GM23248 (cell line): Measurements from ENCODE around the gene PTPN14. TPM values are rescaled to one million over a fixed set of nuclear protein-coding genes. Genes with fewer than 3 reads are reported as not detected.

ENCODE experiments used
- DNase-seq: peaks from one replicate; pipeline ENCODE4 v3.0.0-alpha.2; 2015
- H2AFZ ChIP-seq: fragments of 200-600 bp; sonication (generic); 2 replicates; pipeline ENCODE4 v1.6.1; 2016; ENCODE audit warnings: antibody characterized with exemption
- H3F3A ChIP-seq: fragments of 200-600 bp; sonication (generic); 2 replicates; pipeline ENCODE4 v1.6.1; 2016; ENCODE audit warnings: mild to moderate bottlenecking, antibody characterized with exemption, mixed run types; ENCODE audit not compliant: insufficient read depth
- H3K27ac ChIP-seq: fragments of 200-600 bp; sonication (generic); 2 replicates; pipeline ENCODE4 v1.5.1; 2016; ENCODE audit warnings: mild to moderate bottlenecking
- H3K27me3 ChIP-seq: fragments of 200-600 bp; sonication (generic); replicated peaks from 2 replicates; pipeline ENCODE4 v1.6.1; 2016; ENCODE audit warnings: mild to moderate bottlenecking; ENCODE audit not compliant: insufficient read depth
- H3K36me3 ChIP-seq: fragments of 200-600 bp; sonication (generic); 2 replicates; pipeline ENCODE4 v1.6.1; 2016; ENCODE audit warnings: low read depth, mild to moderate bottlenecking
- H3K4me1 ChIP-seq: fragments of 200-600 bp; sonication (generic); 2 replicates; pipeline ENCODE4 v1.6.1; 2016; ENCODE audit warnings: mild to moderate bottlenecking; ENCODE audit not compliant: insufficient read depth
- H3K4me2 ChIP-seq: fragments of 200-600 bp; sonication (generic); one replicate; pipeline ENCODE4 v1.6.1; 2016; ENCODE audit warnings: mild to moderate bottlenecking; ENCODE audit not compliant: unreplicated experiment
- H3K4me3 ChIP-seq: fragments of 200-600 bp; sonication (generic); 2 replicates; pipeline ENCODE4 v1.5.1; 2016; ENCODE audit warnings: mild to moderate bottlenecking
- H3K79me2 ChIP-seq: fragments of 200-600 bp; sonication (generic); 2 replicates; pipeline ENCODE4 v1.6.1; 2016; ENCODE audit warnings: mild to moderate bottlenecking; ENCODE audit not compliant: insufficient read depth
- H3K9ac ChIP-seq: fragments of 200-600 bp; sonication (generic); 2 replicates; pipeline ENCODE4 v1.6.1; 2016; ENCODE audit warnings: mild to moderate bottlenecking
- H3K9me2 ChIP-seq: fragments of 200-600 bp; sonication (generic); 2 replicates; pipeline ENCODE4 v1.6.1; 2016; ENCODE audit warnings: mixed run types, mild to moderate bottlenecking, moderate library complexity; ENCODE audit not compliant: insufficient read depth
- H3K9me3 ChIP-seq: fragments of 200-600 bp; sonication (generic); one replicate; pipeline ENCODE4 v1.6.1; 2017; ENCODE audit warnings: low read depth
- H4K20me1 ChIP-seq: fragments of 200-600 bp; sonication (generic); 2 replicates; pipeline ENCODE4 v1.6.0; 2016; ENCODE audit not compliant: insufficient read depth
- EZH2 ChIP-seq: fragments of 200-600 bp; sonication (generic); IDR thresholded peaks from 2 replicates; pipeline ENCODE4 v1.6.1; 2018; ENCODE audit warnings: antibody characterized with exemption, mild to moderate bottlenecking; ENCODE audit not compliant: insufficient read depth, poor library complexity, severe bottlenecking
- EZH2phosphoT487 ChIP-seq: fragments of 200-600 bp; sonication (generic); IDR thresholded peaks from 2 replicates; pipeline ENCODE4 v1.6.1; 2018; ENCODE audit warnings: antibody characterized with exemption, moderate library complexity, mild to moderate bottlenecking, low read depth; ENCODE audit not compliant: insufficient read depth
- WGBS, 2 experiments: methylation state at CpG; one replicate each; pipeline ENCODE4 v1.1.6; 2015 to 2017; ENCODE audit warnings: low lambda C conversion rate in 2 of 2, low coverage in 1 of 2; ENCODE audit errors: missing lambda C conversion rate in 2 of 2; 5-methylcytosine and 5-hydroxymethylcytosine counted together
- in situ Hi-C: fragments of 300-500 bp; cut with MboI; formaldehyde crosslinking; loops from 2 replicates; pipeline ENCODE4 v1.15.0; 2020
- polyA plus RNA-seq: library from polyadenylated mRNA; unstranded; fragments of >200 nt; fragmentation: Nextera tagmentation; extraction: Ambion mirVana; gene quantifications from 2 replicates; pipeline ENCODE4 v1.2.1, GENCODE V29; 2016
- total RNA-seq: library from RNA; depleted of rRNA; stranded (reverse); fragments of >200 nt; shearing (Covaris generic); gene quantifications from 2 replicates; pipeline ENCODE4 v1.2.3, GENCODE V29; 2014

PTPN14 gene
- total and polyA plus RNA-seq, 2 experiments from 2014 or later: 38.7 to 49.8 TPM

DNA sequence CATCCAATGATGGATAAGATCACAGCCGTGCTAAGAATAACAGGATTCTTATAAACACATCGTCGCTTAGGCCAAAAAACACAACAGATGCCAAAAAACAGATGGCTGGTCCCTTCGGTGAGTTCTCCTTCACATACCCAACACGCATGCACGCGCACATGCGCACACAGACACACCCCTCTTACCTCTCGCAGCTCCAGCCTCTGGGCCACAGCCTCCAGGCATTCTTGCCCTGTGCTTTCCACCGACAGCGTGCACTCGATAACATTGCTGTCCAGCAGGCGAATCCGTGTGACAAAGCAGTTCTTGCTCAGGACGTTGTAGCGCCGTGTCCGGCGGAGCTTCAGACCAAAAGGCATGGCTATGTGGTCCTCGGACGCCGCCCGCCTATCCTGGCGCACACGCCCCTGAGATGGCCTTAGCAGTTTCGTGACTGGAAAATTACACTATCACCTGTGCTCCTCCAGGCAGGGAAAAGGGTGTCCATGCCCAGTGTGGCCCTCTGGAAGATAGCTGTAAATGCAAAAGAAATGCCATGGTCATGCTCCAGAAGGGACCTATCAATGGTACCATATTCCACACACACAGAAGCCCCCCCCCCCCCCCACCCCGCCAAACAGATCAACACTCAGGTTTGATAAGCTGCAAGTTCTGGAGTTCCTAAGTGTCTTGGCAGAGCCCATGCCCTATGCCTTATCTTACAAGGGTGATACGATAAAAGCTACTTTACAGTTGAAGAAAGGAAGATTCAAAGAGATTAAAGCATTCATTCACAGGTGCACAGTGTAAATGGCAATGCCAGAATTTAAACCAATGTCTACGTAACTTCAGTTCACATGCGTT is 86.7 kb downstream of the PTPN14 start:
- no peak overlapping the region for H3K4me2 ChIP-seq
- H3K9ac ChIP-seq: no peak overlapping the region
- H3K4me1 ChIP-seq: peaks cover 22% of the 10 kb centered on the region
- in situ Hi-C loops: no loop called here
- no peak for TF ChIP-seq EZH2
- TF ChIP-seq EZH2phosphoT487: no peak
- H2AFZ ChIP-seq: no peak overlapping the region
- H3K4me3 ChIP-seq: no peak overlapping the region
- peaks cover 100% of the 10 kb centered on the region for H3K79me2 ChIP-seq
- no peaks in the 10 kb centered on the region for H3K9me3 ChIP-seq
- H3F3A ChIP-seq: peaks cover 11% of the 10 kb centered on the region; the same call in 1 of the 2 replicates
- no peaks in the 10 kb centered on the region for H3K27me3 ChIP-seq
- no peak for DNase-seq
- H3K9me2 ChIP-seq: no peaks in the 10 kb centered on the region
- no peaks in the 10 kb centered on the region for H4K20me1 ChIP-seq
- no peak overlapping the region for H3K27ac ChIP-seq
- WGBS, 2 experiments: 97% methylated on average over 30 of the region's 30 CpGs
- no peaks in the 10 kb centered on the region; the same call in 1 of the 2 replicates for H3K36me3 ChIP-seq

DNA sequence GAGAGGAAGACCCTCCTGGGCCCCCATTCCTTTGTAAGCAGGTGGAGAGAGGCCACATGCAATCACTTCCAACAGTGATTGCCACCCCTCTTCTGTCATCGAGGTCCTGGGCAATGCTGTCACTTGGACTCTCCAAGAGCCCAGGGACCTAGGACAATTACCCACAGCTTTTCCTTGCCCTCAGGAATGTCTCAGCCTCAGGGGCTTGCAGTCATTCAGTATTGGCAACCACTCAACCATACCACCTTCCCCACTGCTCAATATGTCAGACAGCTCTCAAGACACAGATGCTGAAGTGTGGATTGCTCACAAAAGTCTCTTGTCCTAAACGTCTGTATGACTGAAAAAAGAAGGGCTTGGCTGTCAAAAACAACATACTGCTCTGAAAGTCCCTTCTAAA is 87.8 kb downstream of the PTPN14 start:
- Histone ChIP-seq H3K9me3 (no peaks in the 10 kb centered on the region), H2AFZ (no peak overlapping the region), H3K4me1 (peaks cover 22% of the 10 kb centered on the region), H4K20me1 (no peaks in the 10 kb centered on the region), H3K79me2 (peaks cover 100% of the 10 kb centered on the region), H3F3A (peaks cover 11% of the 10 kb centered on the region; the same call in 1 of the 2 replicates), H3K4me3 (no peak overlapping the region), H3K27me3 (no peaks in the 10 kb centered on the region), H3K27ac (no peak overlapping the region), H3K9ac (no peak overlapping the region), H3K36me3 (no peaks in the 10 kb centered on the region; the same call in 1 of the 2 replicates), H3K9me2 (no peaks in the 10 kb centered on the region), H3K4me2 (no peak overlapping the region)
- no peak for TF ChIP-seq EZH2phosphoT487
- TF ChIP-seq EZH2: no peak
- in situ Hi-C loops: no loop called here
- WGBS, 2 experiments: 30 to 72% methylated on average over 2 of the region's 2 CpGs
- no peak for DNase-seq

DNA sequence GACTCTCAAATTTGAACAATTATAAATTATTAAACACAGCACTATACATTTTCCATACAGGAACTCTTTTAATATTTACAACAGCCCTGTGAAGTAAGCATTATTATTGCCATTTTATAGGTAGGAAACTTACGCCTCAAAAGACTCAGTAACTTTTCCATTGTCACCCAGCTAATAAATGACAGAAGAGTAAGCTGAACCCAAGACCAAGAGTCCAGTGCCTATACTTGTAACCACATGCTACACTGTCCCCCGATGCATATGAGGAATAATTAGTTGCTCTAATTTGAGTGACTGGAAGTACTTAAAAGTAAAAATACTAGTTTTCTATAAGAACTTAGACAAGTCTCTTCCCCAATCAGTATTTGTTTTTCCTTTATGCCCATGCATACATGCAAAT is 88.5 kb downstream of the PTPN14 start:
- peaks cover 22% of the 10 kb centered on the region for H3K4me1 ChIP-seq
- peaks cover 11% of the 10 kb centered on the region; the same call in 1 of the 2 replicates for H3F3A ChIP-seq
- H3K4me3 ChIP-seq: no peak overlapping the region
- in situ Hi-C loops: no loop called here
- 98% methylated on average over 2 of the region's 2 CpGs for WGBS, 2 experiments
- no peaks in the 10 kb centered on the region for H4K20me1 ChIP-seq
- no peak overlapping the region for H3K9ac ChIP-seq
- H3K9me2 ChIP-seq: no peaks in the 10 kb centered on the region
- H3K9me3 ChIP-seq: no peaks in the 10 kb centered on the region
- DNase-seq: no peak
- no peaks in the 10 kb centered on the region; the same call in 1 of the 2 replicates for H3K36me3 ChIP-seq
- no peak overlapping the region for H2AFZ ChIP-seq
- peaks cover 100% of the 10 kb centered on the region for H3K79me2 ChIP-seq
- no peak overlapping the region for H3K4me2 ChIP-seq
- no peak overlapping the region for H3K27ac ChIP-seq
- TF ChIP-seq EZH2: no peak
- TF ChIP-seq EZH2phosphoT487: no peak
- no peaks in the 10 kb centered on the region for H3K27me3 ChIP-seq

DNA sequence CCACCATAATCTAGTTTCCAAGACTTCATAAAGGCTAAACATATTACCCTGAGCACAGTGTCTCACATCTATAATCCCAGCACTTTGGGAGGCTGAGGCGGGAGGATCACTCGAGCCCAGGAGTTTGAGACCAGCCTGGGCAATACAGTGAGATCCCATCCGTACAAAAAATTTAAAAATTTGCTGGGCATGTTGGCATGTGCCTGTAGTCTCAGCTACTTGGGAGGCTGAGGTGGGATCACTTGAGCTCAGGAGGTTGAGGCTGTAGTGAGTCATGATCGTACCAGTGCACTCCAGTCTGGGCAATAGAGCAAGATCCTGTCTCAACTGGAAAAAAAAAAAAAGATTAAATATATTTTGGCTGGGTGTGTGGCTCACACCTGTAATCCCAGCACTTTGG is 90.1 kb downstream of the PTPN14 start:
- Histone ChIP-seq H3K9ac (no peak overlapping the region), H3K9me3 (no peaks in the 10 kb centered on the region), H3K27me3 (no peaks in the 10 kb centered on the region), H3K4me2 (no peak overlapping the region), H3K27ac (no peak overlapping the region), H4K20me1 (peaks cover 7% of the 10 kb centered on the region; the same call in 1 of the 2 replicates), H2AFZ (no peak overlapping the region), H3K79me2 (peaks cover 100% of the 10 kb centered on the region), H3K4me1 (peaks cover 16% of the 10 kb centered on the region), H3F3A (peaks cover 18% of the 10 kb centered on the region), H3K36me3 (no peaks in the 10 kb centered on the region; the same call in 1 of the 2 replicates), H3K4me3 (no peak overlapping the region), H3K9me2 (no peaks in the 10 kb centered on the region)
- TF ChIP-seq EZH2phosphoT487 (no peak), EZH2 (no peak)
- in situ Hi-C loops: no loop called here
- WGBS, 2 experiments: 96 to 97% methylated on average over 4 of the region's 4 CpGs
- no peak for DNase-seq
